GM10266 (cell line): Measurements from ENCODE around the gene FBXL7.

Source experiments
- DNase-seq: peaks from one replicate; pipeline ENCODE4 v3.0.0; 2012; ENCODE audit errors: extremely low spot score
- TF ChIP-seq, protein P1 (sequence below): IDR thresholded peaks from 2 replicates; pipeline ENCODE4 v1.5.1; 2012; ENCODE audit warnings: mild to moderate bottlenecking, low read depth; ENCODE audit not compliant: control insufficient read depth, insufficient read depth; ENCODE audit errors: missing control alignments

FBXL7 gene

GRCh38 chr5:15574128-15574527, 74.1 kb downstream of the FBXL7 start:
- DNase-seq, result no peak
- TF ChIP-seq, protein P1, sequence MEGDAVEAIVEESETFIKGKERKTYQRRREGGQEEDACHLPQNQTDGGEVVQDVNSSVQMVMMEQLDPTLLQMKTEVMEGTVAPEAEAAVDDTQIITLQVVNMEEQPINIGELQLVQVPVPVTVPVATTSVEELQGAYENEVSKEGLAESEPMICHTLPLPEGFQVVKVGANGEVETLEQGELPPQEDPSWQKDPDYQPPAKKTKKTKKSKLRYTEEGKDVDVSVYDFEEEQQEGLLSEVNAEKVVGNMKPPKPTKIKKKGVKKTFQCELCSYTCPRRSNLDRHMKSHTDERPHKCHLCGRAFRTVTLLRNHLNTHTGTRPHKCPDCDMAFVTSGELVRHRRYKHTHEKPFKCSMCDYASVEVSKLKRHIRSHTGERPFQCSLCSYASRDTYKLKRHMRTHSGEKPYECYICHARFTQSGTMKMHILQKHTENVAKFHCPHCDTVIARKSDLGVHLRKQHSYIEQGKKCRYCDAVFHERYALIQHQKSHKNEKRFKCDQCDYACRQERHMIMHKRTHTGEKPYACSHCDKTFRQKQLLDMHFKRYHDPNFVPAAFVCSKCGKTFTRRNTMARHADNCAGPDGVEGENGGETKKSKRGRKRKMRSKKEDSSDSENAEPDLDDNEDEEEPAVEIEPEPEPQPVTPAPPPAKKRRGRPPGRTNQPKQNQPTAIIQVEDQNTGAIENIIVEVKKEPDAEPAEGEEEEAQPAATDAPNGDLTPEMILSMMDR, result no peak

DNA sequence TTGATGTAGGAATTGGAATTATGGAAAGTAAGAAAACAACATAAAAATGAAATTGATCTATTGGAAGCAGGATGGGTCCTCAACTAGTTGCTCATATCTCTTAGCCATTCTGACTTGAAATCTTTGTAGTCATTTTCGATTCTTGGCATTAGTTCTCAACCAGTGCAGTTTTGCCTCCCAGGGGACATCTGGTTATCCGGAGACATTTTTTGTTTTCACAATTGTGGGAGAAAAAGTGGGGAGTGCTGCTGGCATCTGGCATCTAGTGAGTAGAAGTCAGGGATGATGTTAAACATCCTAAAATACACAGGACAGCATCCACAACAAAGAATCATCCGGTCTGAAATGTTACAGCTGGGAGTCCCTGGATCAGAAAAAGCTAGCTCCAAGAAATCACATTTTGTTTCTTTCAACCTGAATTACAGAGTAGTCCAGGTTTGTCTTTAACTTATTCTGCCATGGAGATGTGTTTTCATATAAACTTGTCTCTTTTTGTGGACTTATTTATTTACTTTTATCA, 74.9 kb downstream of the FBXL7 start:
- DNase-seq, result no peak
- TF ChIP-seq, protein P1, result no peak

- TF ChIP-seq, protein P1, result no peak
- no peak for DNase-seq
Measured at GRCh38 chr5:15575666-15576065, 75.7 kb downstream of the FBXL7 start.

DNA sequence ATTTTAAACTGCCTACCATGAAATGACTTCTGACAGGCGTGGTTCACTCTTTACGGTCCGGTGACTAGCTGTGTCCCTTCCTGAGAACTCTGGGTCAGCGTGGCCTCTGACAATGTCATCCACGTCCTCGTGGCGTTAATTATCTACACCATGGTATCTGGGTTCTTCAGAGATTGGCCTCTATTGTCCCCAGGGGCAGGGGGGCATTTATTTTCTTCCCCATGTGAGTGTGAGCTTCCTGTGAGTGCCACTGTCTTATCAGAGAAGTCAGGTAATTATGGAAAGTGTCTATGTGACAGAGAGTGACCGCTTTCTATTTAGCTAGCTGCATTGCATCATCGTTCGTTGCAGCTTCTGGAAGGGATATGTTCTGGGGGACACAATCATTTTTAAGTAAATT, 77.2 kb downstream of the FBXL7 start:
- TF ChIP-seq, protein P1, result no peak
- no peak for DNase-seq

GRCh38 chr5:15577831-15578230, 77.9 kb downstream of the FBXL7 start:
- no peak for DNase-seq
- TF ChIP-seq, protein P1, result no peak

DNA sequence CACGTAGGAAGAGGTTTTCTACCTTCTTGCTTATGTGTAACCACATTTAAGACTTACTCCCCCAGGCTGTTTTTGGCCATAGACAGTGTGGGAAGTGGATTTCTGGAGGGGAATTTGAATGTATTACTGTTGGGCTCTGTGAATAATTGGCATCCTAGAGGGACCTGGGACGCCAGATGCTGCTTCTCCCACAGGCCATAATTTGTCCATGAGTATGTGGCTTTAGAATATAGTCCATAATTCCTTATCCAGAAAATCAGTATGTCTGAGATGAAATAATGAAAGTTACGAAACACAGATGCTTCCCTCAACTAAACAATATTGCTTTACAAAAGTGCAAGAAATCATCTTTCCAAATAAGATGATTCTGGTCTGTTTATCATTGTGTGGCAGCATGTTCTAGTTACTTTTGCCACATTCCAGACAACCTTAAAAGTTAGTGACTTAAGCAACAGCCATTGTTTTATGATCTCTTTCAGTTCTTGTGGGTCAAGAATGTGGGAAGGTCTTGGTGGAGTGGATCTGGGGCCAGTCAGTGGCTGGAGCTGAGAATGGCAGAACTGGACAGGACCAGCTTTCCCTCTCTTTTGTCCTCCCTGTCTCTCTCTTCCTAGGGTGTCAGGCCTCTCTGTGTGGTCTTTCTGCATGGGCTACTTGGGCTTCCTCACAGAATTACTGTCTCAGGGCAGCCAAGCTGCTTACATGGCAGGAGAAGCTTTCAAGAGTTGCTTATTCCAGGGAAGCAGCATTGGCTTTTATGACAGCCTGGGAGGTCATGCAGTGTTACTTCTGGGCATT, 79.4 kb downstream of the FBXL7 start:
- TF ChIP-seq, protein P1, result no peak
- DNase-seq, result no peak

GRCh38 chr5:15584528-15584927, 84.5 kb downstream of the FBXL7 start:
- no peak for DNase-seq
- TF ChIP-seq, protein P1, result no peak
